HL-60 (cell line): ENCODE data around the gene KATNAL2.

ENCODE experiments used
- CTCF ChIP-seq: IDR thresholded peaks from one replicate; pipeline ENCODE4 v1.5.1; 2011; ENCODE audit warnings: low read length, control low read depth, inconsistent platforms; ENCODE audit not compliant: insufficient read depth
- GABPA ChIP-seq: IDR thresholded peaks from 2 replicates; pipeline ENCODE4 v1.6.1; 2012; ENCODE audit warnings: low read depth
- POLR2AphosphoS5 ChIP-seq: IDR thresholded peaks from 2 replicates; pipeline ENCODE4 v1.6.1; 2012; ENCODE audit warnings: low read depth
- REST ChIP-seq: IDR thresholded peaks from 2 replicates; pipeline ENCODE4 v1.6.1; 2012; ENCODE audit warnings: low read depth; ENCODE audit not compliant: insufficient replicate concordance
- SPI1 ChIP-seq: IDR thresholded peaks from 2 replicates; pipeline ENCODE4 v1.6.1; 2012; ENCODE audit warnings: low read depth, mild to moderate bottlenecking, borderline replicate concordance

DNA sequence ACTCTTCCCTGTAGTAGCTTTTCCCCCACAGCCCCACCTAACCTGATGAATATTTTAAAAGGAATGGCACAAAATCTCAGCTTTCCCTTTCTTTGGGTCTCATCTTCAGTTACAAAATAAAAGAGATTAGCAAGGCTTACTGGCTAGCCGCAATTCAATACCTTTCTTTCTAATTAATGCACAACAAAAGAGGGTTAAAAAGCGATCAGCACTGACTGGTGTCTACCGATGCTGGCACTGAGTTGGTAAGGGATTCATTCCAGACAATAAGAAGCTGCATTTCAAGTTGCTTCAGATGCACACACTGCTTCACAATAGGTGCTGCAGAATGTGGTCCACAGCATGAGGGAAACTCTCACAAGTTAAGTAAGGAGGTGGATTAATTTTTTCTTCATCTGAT is 191.0 kb downstream of the KATNAL2 start:
- TF ChIP-seq CTCF (no peak), REST (no peak), GABPA (no peak), SPI1 (no peak), POLR2AphosphoS5 (no peak)
